Epithelial cell of proximal tubule (primary cell): ENCODE measurements around the gene TNS4. TPM values are rescaled to one million over a fixed set of nuclear protein-coding genes. Genes with fewer than 3 reads are reported as not detected.

Source experiments
- DNase-seq: peaks from one replicate; pipeline ENCODE4 v3.0.0-alpha.2; 2011; ENCODE audit warnings: low read depth
- H3K4me3 ChIP-seq: 2 replicates; pipeline ENCODE4 v1.5.1; 2011; ENCODE audit warnings: low read depth, mild to moderate bottlenecking, low read length
- total RNA-seq: library from RNA; depleted of rRNA; stranded (reverse); fragments of >200 nt; gene quantifications from 2 replicates; pipeline ENCODE4 v1.2.3, GENCODE V29; 2015
- TF ChIP-seq, protein P1 (sequence below): conservative IDR thresholded peaks from 2 replicates; pipeline ENCODE4 v1.5.1; 2012; ENCODE audit warnings: low read depth, mild to moderate bottlenecking, low read length

TNS4 gene
- total RNA-seq, 1 donor from 2014 or later, result not detected

- H3K4me3 ChIP-seq, result no peak overlapping the region
- DNase-seq, result no peak
- TF ChIP-seq, protein P1, sequence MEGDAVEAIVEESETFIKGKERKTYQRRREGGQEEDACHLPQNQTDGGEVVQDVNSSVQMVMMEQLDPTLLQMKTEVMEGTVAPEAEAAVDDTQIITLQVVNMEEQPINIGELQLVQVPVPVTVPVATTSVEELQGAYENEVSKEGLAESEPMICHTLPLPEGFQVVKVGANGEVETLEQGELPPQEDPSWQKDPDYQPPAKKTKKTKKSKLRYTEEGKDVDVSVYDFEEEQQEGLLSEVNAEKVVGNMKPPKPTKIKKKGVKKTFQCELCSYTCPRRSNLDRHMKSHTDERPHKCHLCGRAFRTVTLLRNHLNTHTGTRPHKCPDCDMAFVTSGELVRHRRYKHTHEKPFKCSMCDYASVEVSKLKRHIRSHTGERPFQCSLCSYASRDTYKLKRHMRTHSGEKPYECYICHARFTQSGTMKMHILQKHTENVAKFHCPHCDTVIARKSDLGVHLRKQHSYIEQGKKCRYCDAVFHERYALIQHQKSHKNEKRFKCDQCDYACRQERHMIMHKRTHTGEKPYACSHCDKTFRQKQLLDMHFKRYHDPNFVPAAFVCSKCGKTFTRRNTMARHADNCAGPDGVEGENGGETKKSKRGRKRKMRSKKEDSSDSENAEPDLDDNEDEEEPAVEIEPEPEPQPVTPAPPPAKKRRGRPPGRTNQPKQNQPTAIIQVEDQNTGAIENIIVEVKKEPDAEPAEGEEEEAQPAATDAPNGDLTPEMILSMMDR, result no peak
These were observed 32.5 kb upstream of the TNS4 start for GRCh38 chr17:40533896-40534295.

DNA sequence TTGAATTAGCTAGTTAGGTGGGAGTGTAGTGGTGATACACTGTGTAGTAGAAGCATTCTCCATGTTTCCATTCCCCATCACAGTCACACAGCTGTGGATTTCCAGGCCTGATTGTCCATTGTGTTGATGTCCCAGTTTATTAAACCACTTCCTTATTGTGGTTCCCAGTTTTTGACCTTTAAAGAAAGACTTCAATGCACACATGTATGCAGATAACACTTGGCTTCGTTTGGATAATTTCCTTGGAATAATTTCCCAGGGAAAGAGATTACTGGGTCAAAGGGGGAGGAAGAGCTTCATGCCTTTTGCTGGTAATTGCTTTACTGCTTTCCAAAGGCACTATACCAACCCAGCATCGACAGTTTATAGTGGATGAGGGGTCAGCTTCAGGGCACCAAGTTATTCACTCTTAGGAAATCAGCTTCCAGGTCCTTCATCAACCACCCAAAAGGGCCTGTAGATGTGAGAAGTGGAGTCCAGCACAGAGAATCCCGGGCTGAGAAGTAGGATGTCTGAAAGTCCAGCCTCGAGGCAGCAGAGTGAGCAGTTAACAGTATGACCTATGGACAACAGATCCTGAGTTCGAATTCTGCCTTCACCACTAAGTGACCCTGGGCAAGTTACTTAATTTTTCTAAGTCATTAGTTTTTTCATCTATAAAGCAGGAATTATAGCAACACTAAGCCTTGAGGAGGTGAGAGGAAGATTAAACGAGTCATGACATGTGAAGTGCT, 31.3 kb upstream of the TNS4 start:
- TF ChIP-seq, protein P1, result no peak
- DNase-seq, result no peak
- H3K4me3 ChIP-seq, result no peak overlapping the region

GRCh38 chr17:40531051-40531991, 29.9 kb upstream of the TNS4 start:
- TF ChIP-seq, protein P1, result no peak
- DNase-seq, result no peak
- no peak overlapping the region for H3K4me3 ChIP-seq

GRCh38 chr17:40530531-40530994, 29.1 kb upstream of the TNS4 start:
- H3K4me3 ChIP-seq, result no peak overlapping the region
- TF ChIP-seq, protein P1, result no peak
- DNase-seq, result no peak

GRCh38 chr17:40529991-40530390, 28.6 kb upstream of the TNS4 start:
- no peak for DNase-seq
- no peak overlapping the region for H3K4me3 ChIP-seq
- TF ChIP-seq, protein P1, result no peak

DNA sequence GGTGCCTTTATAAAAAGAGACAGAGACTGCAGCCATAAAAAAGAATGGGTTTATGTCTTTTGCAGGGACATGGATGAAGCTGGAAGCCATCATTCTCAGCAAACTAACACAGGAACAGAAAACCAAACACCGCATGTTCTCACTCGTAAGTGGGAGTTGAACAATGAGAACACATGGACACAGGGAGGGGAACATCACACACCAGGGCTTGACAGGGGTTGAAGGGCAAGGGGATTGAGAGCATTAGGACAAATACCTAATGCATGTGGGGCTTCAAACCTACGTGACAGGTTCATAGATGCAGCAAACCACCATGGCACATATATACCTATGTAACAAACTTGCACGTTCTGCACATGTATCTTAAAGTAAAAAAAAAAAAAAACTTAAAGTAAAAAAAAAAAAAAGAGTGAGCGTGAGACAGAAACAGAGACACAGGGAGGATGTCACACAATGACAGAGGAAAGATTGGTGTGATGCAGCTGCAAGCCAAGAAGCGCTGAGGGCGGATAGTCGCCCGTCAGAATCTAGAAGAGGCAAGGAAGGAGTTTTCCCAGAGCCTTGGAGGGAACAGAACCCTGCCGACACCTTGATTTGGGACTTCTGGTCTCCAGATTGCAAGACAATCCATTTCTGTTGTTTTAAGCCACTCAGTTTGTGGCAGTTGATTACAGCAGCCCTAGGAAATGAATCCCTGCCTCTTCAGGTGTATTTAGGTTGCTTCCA, 27.4 kb upstream of the TNS4 start:
- no peak for DNase-seq
- H3K4me3 ChIP-seq, result no peak overlapping the region
- TF ChIP-seq, protein P1, result no peak
